C1 segment of cervical spinal cord (tissue), 14 donors: Measurements from ENCODE around the gene ZNF598.
"Not testable (repeated sequence)": the region's sequence is repeated elsewhere in the genome, so short reads cannot be mapped to it uniquely, and the experiment has no call there.

Source experiments
- DNase-seq, 14 donors: peaks; one replicate each; lab custom pipeline; 2025; lab: John Stamatoyannopoulos, UW

Gene ZNF598

GRCh38 chr16:1977875-1978268 is 31.7 kb downstream of the ZNF598 start:
- no peak for DNase-seq

DNA sequence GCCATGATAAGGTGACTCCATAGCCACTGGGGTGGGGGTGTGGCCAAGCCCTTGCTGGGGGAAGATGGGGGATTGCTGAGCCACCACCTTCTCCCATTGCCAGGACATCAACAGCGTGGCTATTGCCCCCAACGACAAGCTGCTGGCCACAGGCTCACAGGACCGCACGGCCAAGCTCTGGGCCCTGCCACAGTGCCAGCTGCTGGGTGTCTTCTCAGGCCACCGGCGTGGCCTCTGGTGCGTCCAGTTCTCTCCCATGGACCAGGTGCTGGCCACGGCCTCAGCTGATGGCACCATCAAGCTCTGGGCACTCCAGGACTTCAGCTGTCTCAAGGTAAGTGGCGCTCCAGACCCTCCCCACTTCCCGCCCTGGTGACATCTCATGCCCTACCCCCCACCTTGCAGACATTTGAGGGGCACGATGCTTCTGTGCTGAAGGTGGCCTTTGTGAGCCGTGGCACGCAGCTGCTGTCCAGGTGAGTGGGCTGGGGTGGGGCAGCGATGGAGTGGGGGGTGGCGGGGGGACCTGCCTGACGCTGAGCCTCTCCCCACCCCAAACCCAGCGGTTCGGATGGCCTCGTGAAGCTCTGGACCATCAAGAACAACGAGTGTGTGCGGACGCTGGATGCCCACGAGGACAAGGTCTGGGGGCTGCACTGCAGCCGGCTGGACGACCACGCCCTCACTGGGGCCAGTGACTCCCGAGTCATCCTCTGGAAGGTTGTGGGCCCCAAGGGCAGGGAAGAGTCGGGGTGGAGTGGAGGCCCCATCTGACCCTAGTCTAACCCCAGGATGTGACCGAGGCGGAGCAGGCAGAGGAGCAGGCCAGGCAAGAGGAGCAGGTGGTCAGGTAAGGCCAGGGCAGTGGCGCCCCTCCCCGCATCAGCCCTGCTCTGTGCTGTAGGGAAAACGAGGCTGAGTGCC is 32.4 kb downstream of the ZNF598 start:
- DNase-seq: no peak

DNA sequence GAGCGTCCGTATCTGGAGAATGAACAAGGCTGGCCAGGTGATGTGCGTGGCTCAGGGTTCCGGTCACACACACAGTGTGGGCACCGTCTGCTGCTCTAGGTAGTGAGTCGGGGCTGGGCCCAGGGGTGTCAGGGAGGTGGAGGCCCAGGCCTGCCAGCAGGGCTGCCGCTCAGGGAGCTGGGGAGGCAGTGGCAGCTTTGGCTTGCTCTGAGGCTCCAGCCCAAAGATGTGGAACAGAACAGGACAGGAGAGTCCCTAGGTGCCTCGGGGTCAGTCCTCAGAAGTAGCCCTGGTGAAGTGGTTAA is 33.5 kb downstream of the ZNF598 start:
- DNase-seq: no peak

DNA sequence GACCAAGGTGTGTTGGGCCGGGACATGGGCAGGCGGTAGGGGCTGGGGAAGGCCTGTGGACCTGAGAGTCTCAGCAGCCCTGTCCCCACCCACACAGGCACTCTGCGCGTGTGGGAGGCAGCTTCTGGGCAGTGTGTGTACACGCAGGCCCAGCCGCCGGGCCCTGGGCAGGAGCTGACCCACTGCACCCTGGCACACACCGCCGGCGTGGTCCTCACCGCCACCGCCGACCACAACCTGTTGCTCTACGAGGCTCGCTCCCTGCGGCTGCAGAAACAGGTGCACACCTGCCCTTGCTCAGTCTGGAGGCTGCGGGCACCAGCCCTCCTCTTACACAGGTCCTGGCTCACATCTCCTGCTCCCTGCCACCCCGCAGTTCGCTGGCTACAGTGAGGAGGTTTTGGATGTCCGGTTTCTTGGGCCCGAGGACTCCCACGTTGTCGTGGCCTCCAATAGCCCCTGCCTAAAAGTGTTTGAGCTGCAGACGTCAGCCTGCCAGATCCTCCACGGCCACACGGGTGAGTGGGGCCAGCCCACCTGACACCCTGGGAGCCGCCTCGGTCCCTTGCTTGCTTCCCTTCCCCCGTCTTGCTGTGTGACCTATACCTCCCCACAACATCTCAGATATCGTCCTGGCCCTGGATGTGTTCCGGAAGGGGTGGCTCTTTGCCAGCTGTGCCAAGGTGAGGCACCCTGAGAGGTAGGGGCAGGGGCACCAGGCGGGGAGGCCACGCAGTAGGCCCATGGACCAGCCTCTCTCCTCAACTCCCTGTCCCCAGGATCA is 34.0 kb downstream of the ZNF598 start:
- no peak for DNase-seq

DNA sequence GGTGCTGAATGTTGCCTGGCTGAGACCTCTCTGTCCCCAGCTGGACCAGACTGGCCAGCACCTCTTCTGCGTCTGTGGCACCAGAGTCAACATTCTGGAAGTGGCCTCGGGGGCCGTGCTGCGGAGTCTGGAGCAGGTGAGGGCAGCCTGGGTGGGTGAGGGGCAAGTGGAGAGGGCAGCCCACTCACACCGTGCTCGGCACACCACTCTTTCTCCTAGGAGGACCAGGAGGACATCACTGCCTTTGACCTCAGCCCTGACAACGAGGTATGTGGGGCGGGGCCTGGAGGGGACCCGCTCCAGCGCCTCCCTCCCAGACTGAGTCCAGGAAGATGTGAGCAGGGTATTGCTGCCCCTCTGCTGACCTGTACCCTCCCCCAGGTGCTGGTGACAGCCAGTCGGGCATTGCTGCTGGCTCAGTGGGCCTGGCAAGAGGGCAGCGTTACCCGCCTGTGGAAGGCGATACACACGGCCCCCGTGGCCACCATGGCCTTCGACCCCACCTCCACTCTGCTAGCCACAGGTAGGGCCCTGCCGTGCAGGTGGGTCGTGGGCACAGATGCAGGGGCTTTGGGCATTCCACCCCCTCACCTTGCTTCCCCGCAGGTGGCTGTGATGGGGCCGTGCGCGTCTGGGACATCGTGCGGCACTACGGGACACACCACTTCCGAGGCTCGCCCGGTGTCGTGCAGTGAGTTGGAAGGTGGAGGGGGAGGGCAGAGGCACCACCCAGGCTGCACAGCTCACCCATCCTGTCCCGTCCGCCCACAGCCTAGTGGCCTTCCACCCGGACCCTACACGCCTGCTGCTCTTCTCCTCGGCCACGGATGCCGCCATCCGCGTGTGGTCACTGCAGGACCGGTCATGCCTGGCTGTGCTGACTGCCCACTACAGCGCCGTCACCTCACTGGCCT is 35.2 kb downstream of the ZNF598 start:
- no peak for DNase-seq

DNA sequence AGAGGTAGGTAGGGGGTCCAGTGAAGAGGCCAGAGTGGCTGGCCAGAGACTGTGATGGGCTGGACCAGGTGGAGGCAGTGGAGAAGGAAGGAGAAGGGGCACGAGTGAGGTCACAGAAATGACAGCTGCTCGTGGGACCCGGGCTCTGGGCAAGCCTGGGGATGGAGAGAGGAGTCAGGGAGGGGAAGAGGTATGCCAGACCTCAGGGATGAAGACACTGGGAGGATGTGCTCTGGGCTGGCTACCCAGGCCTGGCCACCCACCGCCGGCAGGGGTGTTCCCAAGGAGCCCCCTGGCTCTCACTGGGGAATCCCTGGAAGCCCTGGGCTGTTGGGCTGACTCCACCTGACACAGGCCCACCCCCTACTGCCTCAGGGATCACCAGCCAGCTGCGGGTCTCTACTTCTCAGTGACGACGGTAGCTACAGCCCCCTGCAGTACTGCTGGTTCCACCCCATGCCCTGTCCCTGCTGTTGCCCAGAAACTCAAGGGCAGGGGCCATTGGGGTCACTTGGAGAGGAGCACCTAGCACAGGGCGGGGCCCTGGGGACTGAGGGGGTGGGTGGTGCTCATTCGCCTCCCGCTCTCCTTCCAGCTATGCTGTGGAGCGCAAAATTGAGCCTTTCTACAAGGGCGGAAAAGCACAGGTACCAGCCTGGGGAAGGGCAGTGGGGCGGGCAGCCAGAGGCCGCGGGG is 36.0 kb downstream of the ZNF598 start:
- DNase-seq: no peak

GRCh38 chr16:1972490-1972877 is 37.1 kb downstream of the ZNF598 start:
- no peak for DNase-seq

DNA sequence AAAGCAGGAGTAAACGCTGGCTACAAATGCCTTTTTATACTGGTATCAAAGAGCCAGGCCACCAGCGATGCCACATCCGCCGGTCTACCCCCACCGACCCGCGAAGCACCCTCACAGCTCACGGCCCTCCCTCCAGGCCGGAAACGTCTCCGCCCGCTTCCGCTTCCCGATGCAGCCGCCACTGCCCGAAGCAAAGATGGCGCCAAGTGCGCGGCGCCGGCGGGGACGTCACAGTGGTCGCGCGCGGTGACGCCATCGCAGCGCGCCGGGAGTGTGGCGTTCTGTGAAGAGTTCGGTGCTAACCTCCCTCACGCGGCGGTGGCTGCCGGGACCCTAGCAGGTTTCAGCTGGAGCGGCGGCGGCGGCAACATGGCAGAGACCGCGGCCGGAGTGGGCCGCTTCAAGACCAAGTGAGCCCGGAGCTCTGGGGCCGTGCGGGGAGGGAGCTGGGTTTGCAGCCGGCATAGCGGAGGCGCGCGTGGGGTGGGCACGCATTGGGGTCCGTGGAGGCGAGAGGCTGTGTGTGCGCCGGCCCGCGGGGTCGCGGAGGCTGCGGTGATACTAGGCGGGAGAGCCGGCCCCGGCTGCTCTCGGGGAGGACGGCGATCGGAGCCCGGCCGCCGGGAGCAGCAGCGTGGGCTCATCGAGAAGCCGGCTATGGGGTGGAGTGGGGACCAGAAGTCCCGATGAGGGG is 37.7 kb downstream of the ZNF598 start, which contains the start of gene TBL3:
Gene TBL3, plus strand, starts transcription at position 258 of the 694 bp plus-strand sequence. Its CDS starts 112 bp downstream, at position 370.
- peak; percentile 52 to 95 (median 90) for DNase-seq

DNA sequence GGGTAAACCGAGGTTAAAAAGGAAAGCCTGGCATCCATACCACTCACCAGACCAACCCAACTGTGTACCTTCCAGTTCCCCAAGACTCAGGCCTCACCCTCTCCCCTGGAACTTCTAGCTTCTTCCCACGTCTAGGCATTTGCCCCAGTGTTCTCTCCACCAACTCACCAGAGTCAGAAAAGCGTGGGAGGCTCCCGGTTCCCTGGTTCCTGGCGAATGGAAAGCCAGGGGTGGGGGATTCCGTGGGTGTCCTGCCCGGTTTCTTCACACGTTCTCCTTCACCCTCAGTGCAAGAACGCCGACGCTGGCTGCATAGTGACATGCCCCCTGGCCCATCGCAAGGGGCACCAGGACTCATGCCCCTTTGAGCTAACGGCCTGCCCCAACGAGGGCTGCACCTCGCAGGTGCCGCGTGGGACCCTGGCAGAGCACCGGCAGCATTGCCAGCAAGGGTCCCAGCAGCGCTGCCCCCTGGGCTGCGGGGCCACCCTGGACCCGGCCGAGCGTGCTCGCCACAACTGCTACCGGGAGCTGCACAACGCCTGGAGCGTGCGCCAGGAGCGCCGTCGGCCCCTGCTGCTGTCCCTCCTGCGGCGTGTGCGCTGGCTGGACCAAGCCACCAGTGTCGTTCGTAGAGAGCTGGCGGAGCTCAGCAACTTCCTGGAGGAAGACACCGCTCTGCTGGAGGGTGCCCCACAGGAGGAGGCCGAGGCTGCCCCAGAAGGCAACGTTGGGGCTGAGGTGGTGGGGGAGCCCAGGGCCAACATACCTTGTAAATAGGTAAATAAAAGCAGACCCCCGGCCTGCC is 41.3 kb downstream of the ZNF598 start:
- no peak for DNase-seq

DNA sequence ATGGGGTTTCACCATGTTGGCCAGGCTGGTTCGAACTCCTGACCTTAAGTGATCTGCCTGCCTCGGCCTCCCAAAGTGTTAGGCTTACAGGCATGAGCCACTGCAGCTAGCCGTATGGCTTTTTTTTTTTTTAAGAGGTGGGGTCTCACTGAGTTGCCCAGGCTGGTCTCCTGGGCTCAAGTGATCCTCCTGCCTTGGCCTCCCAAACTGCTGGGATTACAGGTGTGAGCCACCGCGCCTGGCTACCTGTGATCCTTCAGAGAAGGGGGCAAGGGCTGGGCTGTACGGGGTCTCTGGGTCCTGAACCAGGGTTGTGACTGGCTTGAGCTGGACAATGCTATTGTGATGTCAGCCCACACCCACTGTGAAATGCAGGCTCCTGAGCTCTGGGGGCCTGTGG is 43.2 kb downstream of the ZNF598 start, which contains the start of gene RNF151:
Gene RNF151, plus strand, starts transcription at position 397 of the 400 bp plus-strand sequence. CDS start 26 bp downstream, outside the sequence.
- no peak for DNase-seq

DNA sequence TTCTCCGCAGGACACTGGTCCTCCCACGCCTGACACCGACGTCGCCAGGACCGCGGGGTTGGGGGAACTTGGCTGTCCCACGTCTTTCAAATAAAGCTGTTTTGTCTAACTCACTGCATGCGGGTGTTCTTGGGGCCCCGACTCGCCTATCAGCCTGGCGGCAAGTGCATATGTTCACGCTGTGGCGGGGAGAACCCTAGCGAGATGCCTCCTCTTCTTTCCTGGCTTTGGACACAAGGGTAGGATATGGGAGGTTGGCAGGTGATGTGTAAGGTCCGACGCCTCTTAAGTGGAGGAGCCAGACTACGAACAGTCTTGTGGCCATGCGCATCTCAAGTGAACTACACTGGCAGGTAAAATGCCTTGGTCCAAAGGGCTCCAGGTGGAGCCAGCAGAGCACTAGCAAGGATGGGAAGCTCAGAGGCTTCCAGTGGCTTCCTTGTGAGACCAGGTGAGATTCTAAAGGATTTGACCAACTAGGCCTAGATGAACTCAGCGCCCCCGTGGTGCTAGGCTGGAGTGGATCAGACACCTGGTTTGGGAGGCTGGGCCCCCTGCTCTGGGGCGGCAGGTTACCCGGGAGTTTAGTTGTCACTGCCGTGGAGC is 44.1 kb downstream of the ZNF598 start:
- peak in 1 of 14 donors; percentile 53 for DNase-seq

GRCh38 chr16:1964506-1965395 is 44.9 kb downstream of the ZNF598 start, which contains the start of gene RPS2:
Gene RPS2, minus strand, starts transcription at chr16:1964826. Its CDS starts 201 bp downstream, at chr16:1964625.
- DNase-seq: peak; percentile 79 to 99 (median 94)

DNA sequence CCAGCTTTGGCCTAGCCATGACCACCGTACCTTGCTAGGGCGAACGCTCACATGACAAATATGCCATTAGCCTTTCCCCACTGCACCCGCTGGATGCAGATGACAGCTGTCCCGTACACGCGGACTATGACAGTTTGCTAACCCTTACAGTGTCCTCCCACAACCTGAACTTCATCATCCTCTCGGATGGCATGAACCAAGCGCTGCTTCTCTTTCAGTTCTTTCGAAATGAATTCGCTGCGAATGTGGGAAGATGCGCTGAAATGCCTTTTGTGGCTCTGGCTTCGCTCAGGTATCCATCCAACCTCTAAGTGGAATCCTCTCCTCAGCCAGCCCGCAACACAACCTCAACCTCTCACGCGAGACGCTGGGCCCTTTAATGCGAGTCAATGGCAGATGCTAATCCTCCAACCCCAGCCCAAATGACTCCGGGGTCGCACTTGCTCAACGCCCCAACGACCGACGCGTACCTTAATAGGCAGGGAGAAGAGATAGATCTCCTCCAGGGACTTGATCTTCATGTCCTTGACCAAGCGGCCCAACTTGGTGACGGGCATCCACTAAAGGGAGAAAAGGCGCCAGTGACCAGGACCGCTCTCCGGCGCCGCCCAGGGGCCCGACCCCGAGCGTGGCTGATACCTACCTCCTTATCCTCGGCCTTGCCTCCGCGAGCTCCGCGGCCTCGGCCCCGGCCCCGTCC is 45.7 kb downstream of the ZNF598 start:
- peak in 3 of 14 donors; percentile 55 to 65 (median 56) for DNase-seq

DNA sequence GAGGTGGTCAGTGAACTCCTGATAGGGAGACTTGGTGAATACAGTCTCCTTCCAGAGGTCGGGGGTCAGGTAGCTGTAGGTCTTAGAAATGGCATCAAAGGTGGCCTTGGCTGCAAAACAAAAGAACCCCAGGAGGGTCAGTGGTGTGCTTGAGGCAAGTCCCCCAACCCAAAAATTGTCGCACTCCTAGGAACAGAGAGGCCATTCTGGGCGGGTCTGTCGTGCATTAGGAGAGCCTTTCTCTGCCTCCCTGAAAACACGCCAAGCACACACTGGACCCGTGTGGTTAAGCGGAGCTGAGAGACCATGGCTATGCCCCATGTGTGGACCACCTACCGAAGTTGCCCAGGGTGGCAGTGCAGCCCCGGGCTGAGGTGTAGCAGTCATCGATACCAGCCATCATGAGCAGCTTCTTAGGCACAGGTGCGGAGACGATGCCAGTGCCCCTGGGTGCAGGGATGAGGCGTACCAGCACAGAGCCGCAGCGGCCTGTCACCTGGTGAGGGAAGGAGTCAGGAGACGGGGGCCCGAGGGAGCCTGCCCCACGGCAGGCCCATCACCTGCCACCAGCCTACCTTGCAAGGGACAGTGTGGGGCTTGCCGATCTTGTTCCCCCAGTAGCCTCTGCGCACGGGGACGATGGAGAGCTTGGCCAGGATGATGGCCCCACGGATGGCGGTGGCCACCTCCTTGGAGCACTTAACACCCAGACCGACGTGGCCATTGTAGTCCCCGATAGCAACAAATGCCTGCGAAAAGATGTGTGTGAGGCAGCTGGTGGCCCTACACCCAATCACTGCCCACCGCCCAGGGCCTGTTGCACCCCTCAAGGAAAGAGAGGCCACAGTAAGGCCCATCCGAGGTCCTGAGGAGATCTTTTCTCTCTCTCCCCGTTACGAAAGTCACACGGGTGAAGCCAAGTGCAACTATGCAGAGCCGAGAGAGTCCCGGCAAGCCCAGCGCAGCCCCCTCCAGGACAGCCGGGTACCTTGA is 47.2 kb downstream of the ZNF598 start:
- DNase-seq: not testable (repeated sequence)

GRCh38 chr16:1961651-1962067 is 48.0 kb downstream of the ZNF598 start:
- no peak for DNase-seq
